DMS153 treated with DMSO at 0.1 percent for 48 hours (cell line): Measurements from ENCODE around the gene JPH2.
"Not testable (repeated sequence)": the region's sequence is repeated elsewhere in the genome, so short reads cannot be mapped to it uniquely, and the experiment has no call there.

ENCODE experiments used
- DNase-seq: peaks from one replicate; lab custom pipeline; 2025; ENCODE audit not compliant: unreplicated experiment; lab: John Stamatoyannopoulos, UW

JPH2 gene

GRCh38 chr20:44211177-44212039, 24.4 kb upstream of the JPH2 start:
- peak; percentile 33 for DNase-seq

GRCh38 chr20:44210406-44211176, 23.6 kb upstream of the JPH2 start, which contains the start of gene OSER1:
Gene OSER1 (minus strand): TSS chr20:44210771. CDS start chr20:44206957, 3,814 bp downstream.
- DNase-seq: peak; percentile 89

- no peak for DNase-seq
Measured at GRCh38 chr20:44209686-44210405, 22.9 kb upstream of the JPH2 start.

- no peak for DNase-seq
Measured at GRCh38 chr20:44208770-44209169, 21.8 kb upstream of the JPH2 start.

- no peak for DNase-seq
Measured at GRCh38 chr20:44208165-44208564, 21.2 kb upstream of the JPH2 start.

- DNase-seq: no peak
Measured at GRCh38 chr20:44207126-44207723, 20.2 kb upstream of the JPH2 start.

- DNase-seq: no peak
Measured at GRCh38 chr20:44206132-44206531, 19.1 kb upstream of the JPH2 start.

GRCh38 chr20:44204832-44205215, 17.8 kb upstream of the JPH2 start:
- no peak for DNase-seq

GRCh38 chr20:44204156-44204831, 17.3 kb upstream of the JPH2 start:
- no peak for DNase-seq

GRCh38 chr20:44203161-44203560, 16.2 kb upstream of the JPH2 start:
- DNase-seq: no peak

GRCh38 chr20:44200983-44201382, 14.0 kb upstream of the JPH2 start:
- DNase-seq: no peak

GRCh38 chr20:44200371-44200770, 13.4 kb upstream of the JPH2 start:
- DNase-seq: no peak

GRCh38 chr20:44199877-44200276, 12.9 kb upstream of the JPH2 start:
- DNase-seq: no peak

- DNase-seq: no peak
Measured at GRCh38 chr20:44198872-44199271, 11.9 kb upstream of the JPH2 start.

GRCh38 chr20:44196271-44196670, 9.3 kb upstream of the JPH2 start:
- DNase-seq: no peak

- DNase-seq: no peak
Measured at GRCh38 chr20:44195605-44196004, 8.6 kb upstream of the JPH2 start.

GRCh38 chr20:44193801-44194200, 6.8 kb upstream of the JPH2 start:
- DNase-seq: no peak

GRCh38 chr20:44191640-44192039, 4.7 kb upstream of the JPH2 start:
- DNase-seq: not testable (repeated sequence)

- DNase-seq: peak; percentile 54
Measured at GRCh38 chr20:44190197-44190852, 3.3 kb upstream of the JPH2 start.

- DNase-seq: no peak
Measured at GRCh38 chr20:44188752-44189151, 1.8 kb upstream of the JPH2 start.
